ENCODE data around the gene AHNAK.

Gene AHNAK

DNA sequence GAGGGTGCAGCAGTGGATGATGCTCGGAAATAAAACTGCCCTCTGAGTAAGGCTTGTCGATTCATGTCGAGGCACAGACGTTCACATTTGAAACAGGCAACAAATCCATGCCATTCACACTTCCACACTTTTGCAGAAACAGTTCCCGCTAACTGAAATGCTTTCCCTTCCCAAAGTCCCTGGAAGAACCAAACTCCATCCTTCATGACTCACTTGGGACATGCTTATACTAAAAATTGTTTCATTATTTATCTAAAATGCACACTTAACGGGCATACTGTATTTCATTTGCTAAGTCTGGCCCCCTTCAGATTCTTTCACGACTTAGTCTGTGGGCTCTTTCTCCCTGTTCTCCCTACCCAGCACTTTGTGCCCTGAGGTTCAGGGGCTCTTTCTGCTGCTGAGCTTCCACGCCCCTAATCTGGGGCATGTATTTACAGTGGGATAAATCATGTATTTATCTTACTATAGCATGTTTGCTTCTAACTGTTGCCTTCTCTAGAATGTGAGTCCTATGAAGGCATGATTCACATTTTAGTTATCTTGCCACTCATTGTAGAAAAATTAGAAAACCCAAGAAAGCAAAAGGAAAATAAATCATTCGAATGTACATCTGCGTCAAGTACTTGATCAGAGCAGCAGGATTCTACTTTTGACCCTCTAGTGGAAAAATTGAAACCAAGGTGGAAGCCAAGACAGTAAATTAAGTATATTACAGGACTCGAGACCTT lies 115.3 kb downstream of the AHNAK start:
- DNase-seq (ENCODE audit: low read depth), result no peak

DNA sequence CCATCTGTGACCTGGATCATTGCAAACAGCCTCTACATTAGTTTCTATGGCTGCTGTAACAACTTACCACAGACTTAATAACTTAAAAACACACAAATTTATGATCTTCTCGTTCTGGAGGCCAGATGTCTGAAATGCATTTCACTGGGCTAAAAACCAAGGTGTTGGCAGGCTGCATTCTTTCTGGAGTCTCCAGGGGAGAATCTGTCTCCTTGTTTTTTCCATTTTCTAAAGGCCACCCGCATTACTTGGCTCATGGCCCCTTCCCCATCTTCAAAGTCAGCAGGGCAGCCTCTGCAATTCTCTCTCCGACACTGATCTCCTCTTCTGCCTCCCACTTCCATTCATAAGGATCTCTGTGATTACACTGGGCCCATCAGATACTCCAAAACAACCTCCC lies 116.2 kb downstream of the AHNAK start:
- DNase-seq (ENCODE audit: low read depth), result no peak

DNA sequence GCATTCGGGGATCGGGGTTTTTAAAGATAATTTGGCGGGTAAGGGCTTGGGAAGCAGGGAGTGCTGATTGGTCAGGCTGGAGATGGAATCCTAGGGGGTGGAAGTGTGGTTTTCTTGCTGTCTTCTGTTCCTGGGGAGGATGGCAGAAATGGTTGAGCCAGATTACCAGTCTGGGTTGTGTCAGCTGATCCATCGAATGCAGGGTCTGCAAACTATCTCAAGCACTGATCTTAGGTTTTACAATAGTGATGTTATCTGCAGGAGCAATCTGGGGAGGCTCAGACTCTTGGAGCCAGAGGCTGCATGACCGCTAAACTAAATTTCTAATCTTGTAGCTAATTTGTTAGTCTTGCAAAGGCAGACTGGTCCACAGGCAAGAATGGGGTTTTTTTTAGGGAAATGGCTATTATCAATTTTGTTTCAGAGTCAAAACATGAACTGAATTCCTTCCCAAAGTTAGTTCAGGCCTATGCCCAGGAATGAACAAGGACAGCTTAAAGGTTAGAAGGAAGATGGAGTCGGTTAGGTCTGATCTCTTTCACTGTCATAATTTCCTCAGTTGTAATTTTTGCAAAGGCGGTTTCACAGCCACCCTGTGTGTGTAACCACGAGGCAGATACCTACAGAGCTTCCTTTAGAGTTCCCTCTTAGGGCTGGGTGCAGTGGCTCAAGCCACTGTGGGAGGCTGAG lies 117.6 kb downstream of the AHNAK start:
- no peak for DNase-seq (ENCODE audit: low read depth)

DNA sequence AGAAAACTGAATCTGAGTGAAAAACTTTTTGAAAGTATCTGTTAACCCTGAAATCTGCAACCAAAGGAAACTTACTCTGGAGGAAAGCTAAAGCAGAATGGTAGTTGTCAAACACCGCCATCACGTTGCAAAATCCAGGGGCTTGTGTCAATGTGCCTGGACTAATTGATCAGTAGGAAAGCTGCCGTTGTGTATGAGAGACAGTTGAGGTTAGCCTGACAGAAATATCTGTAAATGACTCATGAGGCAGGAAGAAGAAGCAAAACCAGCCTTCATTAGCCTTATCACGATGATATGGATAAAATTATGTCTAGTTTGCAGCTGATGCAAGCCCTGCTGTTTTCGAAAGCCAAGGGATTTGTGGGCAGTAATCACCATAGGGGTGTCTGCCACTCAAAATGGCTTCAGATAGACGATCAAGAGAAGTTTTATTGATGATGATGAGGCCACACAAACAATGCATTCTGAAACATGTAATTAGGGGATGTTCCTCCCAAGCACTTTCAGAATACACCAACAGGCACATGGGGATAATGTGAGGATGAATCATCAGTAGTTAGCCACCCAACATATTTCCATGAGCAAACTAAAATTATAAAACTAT lies 118.9 kb downstream of the AHNAK start:
- no peak for DNase-seq (ENCODE audit: low read depth)

DNA sequence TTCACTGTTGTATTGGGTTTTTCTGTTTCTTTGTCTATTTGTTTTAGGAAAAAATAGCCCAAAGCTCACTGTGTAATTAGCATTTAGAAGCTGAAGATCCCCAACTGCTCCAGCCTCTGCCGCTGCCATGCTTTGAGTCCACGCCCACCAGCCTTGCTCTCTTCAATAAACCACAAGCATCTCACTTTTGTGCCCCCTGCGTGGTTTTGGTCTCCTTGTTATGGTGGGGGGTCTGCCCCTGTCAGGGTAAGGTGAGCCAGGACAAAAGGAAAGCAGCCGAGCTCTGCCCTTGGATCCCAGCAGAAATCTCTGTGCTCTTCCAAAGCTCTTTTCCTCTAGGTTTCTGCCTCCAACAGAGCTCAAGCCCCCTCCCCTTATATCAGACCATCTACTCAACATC lies 123.6 kb downstream of the AHNAK start:
- no peak for DNase-seq (ENCODE audit: low read depth)

DNA sequence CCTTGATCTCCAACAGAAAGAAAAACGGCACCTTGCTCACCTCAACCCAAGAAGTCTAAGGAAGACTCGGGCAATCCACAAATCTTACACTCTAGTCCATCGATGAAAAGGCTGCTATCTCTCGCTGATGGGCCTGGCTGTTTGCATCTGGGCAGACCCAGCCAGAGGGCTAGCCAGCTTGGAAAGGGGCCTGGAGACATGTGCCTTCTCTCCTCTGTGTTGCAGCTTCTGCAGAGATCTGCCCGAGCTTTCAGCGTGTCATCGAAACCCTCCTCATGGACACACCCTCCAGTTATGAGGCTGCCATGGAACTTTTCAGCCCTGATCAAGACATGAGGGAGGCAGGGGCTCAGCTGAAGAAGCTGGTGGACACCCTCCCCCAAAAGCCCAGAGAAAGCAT lies 124.6 kb downstream of the AHNAK start:
- no peak for DNase-seq (ENCODE audit: low read depth)

GRCh38 chr11:62420882-62421281 lies 125.7 kb downstream of the AHNAK start:
- DNase-seq (ENCODE audit: low read depth), result no peak

- no peak for DNase-seq (ENCODE audit: low read depth)
These were observed 126.7 kb downstream of the AHNAK start for GRCh38 chr11:62419943-62420342.

DNA sequence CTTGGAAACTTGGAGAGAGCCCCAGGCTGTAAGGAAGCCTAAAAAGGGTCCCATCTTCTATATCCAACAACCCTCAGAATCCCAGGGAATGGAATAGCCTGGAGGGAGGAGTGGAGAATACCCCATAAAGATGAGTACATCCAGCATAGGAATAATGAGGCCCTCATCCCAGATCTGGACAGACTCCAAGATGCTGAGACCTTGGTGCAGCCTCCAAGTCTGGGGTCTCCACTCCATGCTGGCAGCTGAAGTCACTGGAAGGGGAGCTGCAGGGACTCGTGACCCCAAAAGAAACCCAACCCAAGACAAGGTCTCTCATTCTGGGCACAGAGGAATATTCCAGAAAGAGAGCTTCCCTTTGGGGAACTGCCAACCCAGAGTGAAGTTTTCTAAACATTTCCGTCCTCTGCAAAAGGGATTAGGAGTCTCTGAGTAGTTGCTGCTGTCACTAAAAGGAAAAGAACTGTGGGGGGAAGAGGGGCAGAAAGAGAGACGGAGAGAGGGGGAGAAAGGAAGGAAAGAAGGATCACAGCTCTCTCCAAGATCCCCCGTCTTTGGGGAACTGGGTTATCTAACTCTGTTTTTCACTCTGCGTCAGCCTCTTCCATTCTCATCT lies 127.2 kb downstream of the AHNAK start:
- no peak for DNase-seq (ENCODE audit: low read depth)

- DNase-seq (ENCODE audit: low read depth), result no peak
These were observed 127.9 kb downstream of the AHNAK start, which contains the start of gene SCGB1A1 for GRCh38 chr11:62418733-62419132. Gene SCGB1A1 (plus strand): TSS chr11:62419033. CDS start chr11:62419096, 63 bp downstream.

DNA sequence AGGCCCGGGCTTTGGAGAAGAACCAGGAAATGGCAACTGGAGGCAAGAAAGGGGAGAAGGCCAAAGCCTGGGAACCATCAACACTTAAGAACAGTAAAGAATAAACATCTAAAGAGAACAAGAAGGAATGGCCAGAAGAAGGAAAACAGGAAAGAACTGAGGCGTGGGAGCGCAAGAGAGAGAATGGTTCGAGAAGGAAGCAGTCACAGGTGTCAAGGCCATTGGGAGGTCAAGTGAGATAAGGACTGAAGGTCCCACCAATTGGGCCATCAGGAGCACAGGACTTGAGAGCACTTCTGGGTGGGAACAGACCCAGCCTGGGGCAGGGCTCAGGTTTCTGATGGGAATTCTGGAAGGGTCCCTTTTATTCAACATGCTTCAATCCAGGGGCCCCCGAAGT lies 128.5 kb downstream of the AHNAK start:
- DNase-seq (ENCODE audit: low read depth), result no peak

- no peak for DNase-seq (ENCODE audit: low read depth)
These were observed 130.0 kb downstream of the AHNAK start for GRCh38 chr11:62416596-62416995.

- no peak for DNase-seq (ENCODE audit: low read depth)
These were observed 133.4 kb downstream of the AHNAK start for GRCh38 chr11:62413060-62413696.

DNA sequence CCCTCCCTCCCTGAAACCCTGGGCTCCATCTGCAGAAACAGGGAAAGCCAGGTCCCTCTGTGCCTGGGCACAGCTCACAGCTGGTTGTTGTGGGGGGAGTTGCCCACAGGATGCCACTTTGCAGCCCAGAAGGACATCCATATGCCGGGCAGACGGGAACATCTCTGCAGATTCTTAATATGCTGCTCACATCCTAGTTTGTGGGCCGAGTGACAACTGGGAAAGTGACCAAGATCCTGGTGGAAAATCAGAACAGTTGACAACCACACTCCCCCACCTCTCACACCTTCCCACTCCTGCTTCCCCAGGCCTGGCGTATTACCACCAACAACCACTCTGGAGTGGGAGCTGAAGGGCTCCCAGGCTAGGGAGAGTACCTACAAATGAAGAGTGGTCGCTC lies 135.1 kb downstream of the AHNAK start:
- no peak for DNase-seq (ENCODE audit: low read depth)

DNA sequence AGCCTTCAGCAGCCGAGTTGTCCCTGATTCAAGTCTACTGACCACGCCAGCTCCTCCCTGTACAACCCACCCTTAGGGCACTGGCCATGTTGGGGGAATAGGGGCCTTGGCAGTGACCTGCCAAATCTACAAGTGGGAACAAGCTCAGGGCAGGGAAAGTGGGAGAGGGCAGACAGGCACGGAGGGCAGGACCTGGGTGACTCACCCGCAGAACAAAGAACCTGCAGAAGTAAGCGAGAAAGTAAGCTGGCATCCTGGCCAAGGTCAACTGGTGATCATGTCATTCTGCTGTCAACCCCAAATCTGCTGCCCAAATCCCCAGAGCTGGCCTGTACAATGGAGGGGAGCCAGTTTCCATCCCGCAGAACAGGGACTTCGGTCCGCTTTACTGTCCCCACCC lies 135.6 kb downstream of the AHNAK start:
- no peak for DNase-seq (ENCODE audit: low read depth)

DNA sequence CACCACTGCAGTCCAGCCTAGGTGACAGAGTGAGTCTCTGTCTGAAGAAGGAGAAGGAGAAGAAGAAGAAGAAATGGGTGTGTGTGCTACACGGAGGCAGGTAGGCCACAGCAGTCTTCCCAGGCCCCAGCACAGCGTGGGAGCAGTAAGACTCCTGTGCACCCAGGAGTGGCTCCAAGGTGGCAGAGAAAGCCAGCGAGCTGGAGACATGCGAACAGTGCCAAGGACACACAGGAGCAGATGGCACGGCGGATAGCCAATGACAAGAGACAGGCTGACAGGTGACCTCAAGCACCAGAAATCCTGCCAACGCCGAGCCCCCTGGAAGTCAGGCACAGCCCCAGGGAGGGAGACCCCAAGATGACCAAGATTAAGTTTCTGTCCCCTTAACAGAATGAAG lies 136.8 kb downstream of the AHNAK start:
- no peak for DNase-seq (ENCODE audit: low read depth)

DNA sequence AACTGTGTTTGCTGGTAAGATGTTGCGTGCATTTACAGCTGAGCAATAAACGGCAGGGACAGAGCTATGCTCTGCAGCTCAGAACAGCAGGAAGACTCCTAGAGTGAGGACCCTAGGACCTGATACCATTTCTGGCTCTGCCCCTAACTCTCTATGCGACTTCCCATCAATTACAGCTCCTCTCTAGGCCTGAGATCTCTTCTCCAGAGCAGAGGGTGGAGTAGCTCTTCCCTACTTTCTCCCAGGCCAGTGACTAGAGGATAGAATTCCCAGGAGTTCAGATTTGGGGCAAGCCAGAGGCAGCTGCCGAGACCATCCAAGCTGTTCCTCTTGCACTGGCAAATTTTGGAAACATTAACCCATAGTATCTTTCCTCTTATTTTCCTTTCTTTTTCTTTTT lies 140.6 kb downstream of the AHNAK start:
- DNase-seq (ENCODE audit: low read depth), result no peak

- no peak for DNase-seq (ENCODE audit: low read depth)
These were observed 141.7 kb downstream of the AHNAK start for GRCh38 chr11:62404901-62405300.

DNA sequence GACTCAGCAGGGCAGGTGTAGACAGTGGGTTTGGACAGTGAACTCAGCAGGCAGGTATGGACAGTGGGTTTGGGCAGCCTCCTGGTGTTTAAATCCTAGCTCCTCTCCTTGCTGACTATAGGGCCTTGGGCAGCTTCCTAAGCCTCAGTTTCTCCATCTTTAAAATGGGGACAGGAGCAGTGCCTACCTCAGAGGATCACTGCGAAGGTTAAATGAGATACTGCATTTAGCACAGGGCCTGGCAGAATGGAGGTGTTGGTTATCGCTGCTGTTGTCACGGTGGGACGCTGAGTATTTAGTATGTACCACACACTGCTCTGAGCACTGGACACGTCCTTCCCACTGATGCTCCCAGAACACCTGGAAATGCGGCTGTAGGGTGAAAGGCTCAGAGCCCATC lies 142.2 kb downstream of the AHNAK start:
- DNase-seq (ENCODE audit: low read depth), result no peak

GRCh38 chr11:62402960-62403730 lies 143.5 kb downstream of the AHNAK start:
- DNase-seq (ENCODE audit: low read depth), result no peak

DNA sequence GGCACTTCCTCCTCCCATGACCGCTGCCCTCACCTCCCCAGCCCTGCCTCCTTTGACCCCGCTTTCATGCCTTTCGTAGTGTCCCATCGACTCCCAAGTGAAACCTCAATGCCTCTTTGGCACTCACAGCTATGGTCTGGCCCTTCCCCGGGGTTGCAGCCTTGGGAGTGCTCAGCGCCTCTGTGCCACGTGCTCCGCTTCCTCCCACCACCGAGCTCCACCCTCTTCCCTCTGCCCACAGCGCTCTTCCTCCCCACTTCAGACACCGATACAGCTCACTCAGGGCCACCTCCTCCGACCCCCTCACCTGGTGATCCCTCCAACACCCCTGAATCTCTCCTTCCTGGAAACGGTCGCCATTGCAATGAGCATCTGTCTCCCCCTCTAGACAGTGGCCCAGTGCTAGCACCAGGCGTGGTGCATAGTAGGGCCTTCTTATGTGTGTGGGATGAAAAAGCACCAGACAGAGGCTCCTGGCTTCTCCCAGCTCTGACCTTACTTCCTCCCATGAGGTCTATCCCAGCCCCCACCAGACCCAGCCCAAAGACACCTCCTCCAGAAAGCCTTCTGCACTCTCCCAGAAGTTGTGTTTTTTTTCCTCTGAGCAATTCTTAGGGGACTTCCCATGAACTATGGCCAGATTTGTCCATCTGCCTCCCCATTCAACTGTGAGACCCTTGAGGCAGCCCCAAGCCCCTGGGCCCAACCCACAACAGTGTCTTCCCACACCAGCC lies 144.2 kb downstream of the AHNAK start:
- no peak for DNase-seq (ENCODE audit: low read depth)
